GM12874 (cell line): ENCODE results near the gene TAF1C.

ENCODE experiments used
- TF ChIP-seq, protein P1 (sequence below): IDR thresholded peaks from 2 replicates; pipeline ENCODE4 v1.5.1; 2011; ENCODE audit warnings: low read depth, mild to moderate bottlenecking, control low read depth, low read length, moderate library complexity; ENCODE audit not compliant: insufficient read depth

TAF1C gene

DNA sequence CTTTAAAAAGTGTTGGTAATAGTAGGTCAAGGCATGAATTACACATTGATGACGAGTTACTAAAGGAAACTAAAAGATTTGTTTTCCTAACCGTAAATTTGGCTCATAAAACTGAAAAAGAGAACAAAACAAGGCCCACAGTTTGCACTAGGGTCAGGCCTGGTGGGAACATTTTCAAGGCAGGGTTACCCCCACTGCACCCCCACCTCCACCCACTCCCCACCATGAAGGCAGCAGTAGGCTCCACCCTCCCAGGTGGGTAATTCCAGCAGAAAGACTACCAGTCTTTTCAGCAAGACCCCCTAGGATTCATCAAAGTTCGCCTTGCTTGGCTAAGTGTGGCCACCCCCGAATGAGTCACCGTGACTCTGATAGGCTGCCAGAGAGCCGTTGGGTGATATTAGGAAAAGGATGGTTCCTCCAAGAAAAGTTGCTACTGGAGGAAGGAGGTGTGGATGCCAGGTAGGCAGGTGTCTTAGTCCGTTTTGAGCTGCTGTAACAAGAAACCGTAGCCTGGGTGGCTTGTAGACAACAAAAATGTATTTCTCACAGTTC, 33.1 kb downstream of the TAF1C start:
- TF ChIP-seq, protein P1, sequence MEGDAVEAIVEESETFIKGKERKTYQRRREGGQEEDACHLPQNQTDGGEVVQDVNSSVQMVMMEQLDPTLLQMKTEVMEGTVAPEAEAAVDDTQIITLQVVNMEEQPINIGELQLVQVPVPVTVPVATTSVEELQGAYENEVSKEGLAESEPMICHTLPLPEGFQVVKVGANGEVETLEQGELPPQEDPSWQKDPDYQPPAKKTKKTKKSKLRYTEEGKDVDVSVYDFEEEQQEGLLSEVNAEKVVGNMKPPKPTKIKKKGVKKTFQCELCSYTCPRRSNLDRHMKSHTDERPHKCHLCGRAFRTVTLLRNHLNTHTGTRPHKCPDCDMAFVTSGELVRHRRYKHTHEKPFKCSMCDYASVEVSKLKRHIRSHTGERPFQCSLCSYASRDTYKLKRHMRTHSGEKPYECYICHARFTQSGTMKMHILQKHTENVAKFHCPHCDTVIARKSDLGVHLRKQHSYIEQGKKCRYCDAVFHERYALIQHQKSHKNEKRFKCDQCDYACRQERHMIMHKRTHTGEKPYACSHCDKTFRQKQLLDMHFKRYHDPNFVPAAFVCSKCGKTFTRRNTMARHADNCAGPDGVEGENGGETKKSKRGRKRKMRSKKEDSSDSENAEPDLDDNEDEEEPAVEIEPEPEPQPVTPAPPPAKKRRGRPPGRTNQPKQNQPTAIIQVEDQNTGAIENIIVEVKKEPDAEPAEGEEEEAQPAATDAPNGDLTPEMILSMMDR: no peak

GRCh38 chr16:84150926-84151325, 35.9 kb downstream of the TAF1C start:
- TF ChIP-seq, protein P1: no peak

DNA sequence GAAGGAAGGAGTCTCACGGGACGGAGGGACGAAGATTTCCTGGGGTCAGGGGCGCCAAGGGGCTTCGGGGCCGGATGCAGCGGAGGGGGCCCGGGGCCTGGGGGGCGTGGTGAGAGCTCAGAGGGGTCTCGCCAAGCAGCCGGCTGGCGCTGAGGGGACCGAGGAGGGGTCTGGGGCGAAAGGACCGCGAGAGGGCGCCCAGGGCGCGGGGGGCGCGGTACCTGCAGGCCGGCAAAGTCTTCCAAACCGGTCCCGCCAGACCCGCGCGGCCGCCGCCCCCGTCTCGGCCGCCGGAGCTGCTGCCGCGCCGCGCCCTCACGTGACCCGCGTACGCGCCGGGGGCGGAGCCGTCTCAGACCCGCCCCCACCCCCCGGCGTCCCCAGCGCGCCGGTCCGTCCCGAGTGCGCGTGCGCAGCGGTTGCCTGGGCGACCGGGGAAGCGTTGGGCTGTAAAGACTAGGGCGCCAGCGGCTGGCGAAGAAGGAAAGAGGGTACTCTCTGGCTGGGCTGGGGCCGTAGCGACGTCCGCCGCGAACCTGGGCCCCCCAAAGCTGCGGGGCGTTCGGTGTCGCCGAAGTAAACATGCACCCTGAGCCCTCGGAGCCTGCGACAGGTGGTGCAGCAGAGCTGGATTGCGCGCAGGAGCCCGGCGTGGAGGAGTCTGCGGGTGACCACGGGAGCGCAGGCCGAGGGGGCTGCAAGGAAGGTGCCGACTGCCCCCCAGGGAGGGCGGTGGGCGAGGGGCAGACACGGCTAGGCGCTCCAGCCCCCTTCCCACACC, 41.8 kb downstream of the TAF1C start, which contains the start of the genes DNAAF1 and HSDL1:
DNAAF1 (plus strand) TSS at position 450 of the 781 bp plus-strand sequence; CDS start at position 583, 133 bp downstream.
HSDL1 (minus strand) TSS at position 319 of the 781 bp plus-strand sequence. CDS start 13,856 bp downstream, outside the sequence.
- TF ChIP-seq, protein P1: peak; percentile 29; the same call in 1 of the 2 replicates

GRCh38 chr16:84144209-84144858, 42.5 kb downstream of the TAF1C start:
- TF ChIP-seq, protein P1: 0 out of 2 replicates have a peak, but pooled peaks have one; percentile 20

DNA sequence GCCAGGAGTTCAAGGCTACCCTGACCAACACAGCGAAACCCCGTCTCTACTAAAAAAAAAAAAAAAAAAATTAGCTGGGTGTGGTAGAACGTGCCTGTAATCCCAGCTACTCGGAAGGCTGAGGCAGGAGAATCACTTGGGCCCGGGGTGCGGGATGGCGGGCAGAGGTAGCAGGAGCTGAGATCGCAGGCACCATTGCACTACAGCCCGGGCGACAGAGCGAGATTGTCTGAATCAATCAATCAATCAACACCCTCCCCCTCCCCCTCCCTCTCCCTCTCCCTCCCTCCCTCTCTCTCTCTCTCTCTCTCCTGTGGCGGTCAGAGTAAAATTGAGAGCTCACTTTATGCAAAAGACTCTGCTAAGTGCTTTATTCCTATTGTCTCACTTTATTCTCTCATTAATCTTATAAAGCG, 43.1 kb downstream of the TAF1C start:
- TF ChIP-seq, protein P1: no peak

GRCh38 chr16:84143081-84143480, 43.8 kb downstream of the TAF1C start:
- TF ChIP-seq, protein P1: no peak

DNA sequence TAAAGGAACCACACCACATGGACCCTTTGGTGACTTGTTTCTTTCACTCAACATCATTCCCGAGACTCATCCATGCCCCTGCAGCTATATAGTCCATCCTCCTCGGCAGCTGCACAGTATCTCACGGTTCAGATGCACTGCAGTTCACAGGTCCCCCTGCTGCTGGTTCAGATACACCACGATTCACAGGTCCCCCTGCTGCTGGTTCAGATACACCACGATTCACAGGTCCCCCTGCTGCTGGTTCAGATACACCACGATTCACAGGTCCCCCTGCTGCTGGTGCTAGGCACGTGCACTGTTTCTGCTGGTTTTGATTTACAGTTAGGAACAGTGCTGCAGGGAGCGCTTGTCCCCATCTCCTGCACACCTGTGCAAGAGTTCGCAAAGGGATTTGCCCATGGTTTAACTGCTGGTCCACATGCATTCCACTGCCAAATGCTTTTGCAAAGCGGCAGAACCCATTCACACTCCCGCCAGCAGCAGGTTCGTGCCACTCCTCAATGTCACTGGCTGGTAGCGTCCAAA, 45.6 kb downstream of the TAF1C start:
- TF ChIP-seq, protein P1: 0 out of 2 replicates have a peak, but pooled peaks have one; percentile 17
